PC-9 (cell line): ENCODE measurements around the gene OSBPL10.

Experiments
- EZH2 ChIP-seq: fragments of 200-600 bp; sonication (generic); IDR thresholded peaks from 2 replicates; pipeline ENCODE4 v1.8.0; 2017; ENCODE audit warnings: antibody characterized with exemption, low read depth
- TF ChIP-seq, protein P1 (sequence below): fragments of 200-600 bp; sonication (generic); conservative IDR thresholded peaks from 2 replicates; pipeline ENCODE4 v1.6.1; 2017; ENCODE audit warnings: mixed run types, antibody characterized with exemption, mild to moderate bottlenecking, moderate library complexity

DNA sequence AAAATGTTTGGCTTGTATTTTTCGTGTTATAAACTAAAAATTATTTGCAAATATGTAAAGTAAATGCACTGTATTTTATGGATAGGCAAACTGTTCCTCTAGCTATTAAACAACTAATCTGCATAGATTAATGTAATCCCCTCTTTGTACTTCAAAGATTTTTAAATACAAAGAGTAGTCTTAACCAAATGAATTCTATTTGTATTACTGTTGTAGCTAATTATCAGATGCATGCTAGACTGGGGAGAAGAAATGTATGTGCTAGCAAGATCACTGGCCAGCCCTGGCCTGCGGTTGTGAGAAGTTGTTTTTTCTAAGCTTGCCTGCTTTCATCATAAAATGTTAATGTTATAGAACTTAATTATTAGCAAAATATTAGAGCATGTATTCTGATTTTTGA, 355.7 kb downstream of the OSBPL10 start:
- no peak for TF ChIP-seq EZH2
- TF ChIP-seq, protein P1, sequence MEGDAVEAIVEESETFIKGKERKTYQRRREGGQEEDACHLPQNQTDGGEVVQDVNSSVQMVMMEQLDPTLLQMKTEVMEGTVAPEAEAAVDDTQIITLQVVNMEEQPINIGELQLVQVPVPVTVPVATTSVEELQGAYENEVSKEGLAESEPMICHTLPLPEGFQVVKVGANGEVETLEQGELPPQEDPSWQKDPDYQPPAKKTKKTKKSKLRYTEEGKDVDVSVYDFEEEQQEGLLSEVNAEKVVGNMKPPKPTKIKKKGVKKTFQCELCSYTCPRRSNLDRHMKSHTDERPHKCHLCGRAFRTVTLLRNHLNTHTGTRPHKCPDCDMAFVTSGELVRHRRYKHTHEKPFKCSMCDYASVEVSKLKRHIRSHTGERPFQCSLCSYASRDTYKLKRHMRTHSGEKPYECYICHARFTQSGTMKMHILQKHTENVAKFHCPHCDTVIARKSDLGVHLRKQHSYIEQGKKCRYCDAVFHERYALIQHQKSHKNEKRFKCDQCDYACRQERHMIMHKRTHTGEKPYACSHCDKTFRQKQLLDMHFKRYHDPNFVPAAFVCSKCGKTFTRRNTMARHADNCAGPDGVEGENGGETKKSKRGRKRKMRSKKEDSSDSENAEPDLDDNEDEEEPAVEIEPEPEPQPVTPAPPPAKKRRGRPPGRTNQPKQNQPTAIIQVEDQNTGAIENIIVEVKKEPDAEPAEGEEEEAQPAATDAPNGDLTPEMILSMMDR: no peak
